MM.1S (cell line): ENCODE results near the gene ZNF586.

Experiments used
- CTCF ChIP-seq: fragments of 300-600 bp; sonication (generic); IDR thresholded peaks from 2 replicates; pipeline ENCODE4 v1.5.1; 2016; ENCODE audit warnings: antibody characterized with exemption, low read length, mixed read lengths
- EZH2 ChIP-seq: fragments of 300-600 bp; sonication (generic); optimal IDR thresholded peaks from 2 replicates; pipeline ENCODE3; 2017; ENCODE audit warnings: low read depth, mild to moderate bottlenecking, antibody characterized with exemption, low read length, mixed read lengths
- EZH2phosphoT487 ChIP-seq: fragments of 300-600 bp; sonication (generic); IDR thresholded peaks from 2 replicates; pipeline ENCODE4 v1.6.1; 2018; ENCODE audit warnings: antibody characterized with exemption, low read length

GRCh38 chr19:57825511-57825910 lies 56.0 kb downstream of the ZNF586 start:
- TF ChIP-seq CTCF, result no peak
- TF ChIP-seq EZH2phosphoT487, result no peak
- no peak for TF ChIP-seq EZH2
